ENCODE data around the gene PLGRKT. TPM values are rescaled to one million over a fixed set of nuclear protein-coding genes. Genes with fewer than 3 reads are reported as not detected.

PLGRKT gene
- total RNA-seq, 1 experiment from 2014 or later: 19.2 TPM

DNA sequence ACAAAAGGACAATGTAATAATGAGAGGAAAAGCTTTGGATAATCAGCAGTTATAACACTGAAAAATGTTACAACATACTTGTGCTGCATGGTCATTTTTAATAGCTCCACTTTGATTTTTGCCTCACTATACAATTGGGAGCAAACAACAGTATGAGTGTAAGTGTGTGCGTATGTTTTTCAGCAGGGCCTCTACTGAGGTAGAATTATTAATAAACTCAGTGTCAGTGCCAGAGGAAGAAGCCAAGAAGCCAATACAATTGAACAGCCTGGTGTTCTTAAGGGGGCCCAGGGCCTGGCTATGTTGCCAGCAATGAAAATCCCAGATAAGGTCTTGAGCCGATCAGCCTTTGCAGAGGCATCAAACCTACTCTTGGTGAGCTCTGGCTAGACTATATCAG lies 81.9 kb downstream of the PLGRKT start:
- no peak overlapping the region for H3K27ac Mint-ChIP-seq
- TF ChIP-seq, protein P1, sequence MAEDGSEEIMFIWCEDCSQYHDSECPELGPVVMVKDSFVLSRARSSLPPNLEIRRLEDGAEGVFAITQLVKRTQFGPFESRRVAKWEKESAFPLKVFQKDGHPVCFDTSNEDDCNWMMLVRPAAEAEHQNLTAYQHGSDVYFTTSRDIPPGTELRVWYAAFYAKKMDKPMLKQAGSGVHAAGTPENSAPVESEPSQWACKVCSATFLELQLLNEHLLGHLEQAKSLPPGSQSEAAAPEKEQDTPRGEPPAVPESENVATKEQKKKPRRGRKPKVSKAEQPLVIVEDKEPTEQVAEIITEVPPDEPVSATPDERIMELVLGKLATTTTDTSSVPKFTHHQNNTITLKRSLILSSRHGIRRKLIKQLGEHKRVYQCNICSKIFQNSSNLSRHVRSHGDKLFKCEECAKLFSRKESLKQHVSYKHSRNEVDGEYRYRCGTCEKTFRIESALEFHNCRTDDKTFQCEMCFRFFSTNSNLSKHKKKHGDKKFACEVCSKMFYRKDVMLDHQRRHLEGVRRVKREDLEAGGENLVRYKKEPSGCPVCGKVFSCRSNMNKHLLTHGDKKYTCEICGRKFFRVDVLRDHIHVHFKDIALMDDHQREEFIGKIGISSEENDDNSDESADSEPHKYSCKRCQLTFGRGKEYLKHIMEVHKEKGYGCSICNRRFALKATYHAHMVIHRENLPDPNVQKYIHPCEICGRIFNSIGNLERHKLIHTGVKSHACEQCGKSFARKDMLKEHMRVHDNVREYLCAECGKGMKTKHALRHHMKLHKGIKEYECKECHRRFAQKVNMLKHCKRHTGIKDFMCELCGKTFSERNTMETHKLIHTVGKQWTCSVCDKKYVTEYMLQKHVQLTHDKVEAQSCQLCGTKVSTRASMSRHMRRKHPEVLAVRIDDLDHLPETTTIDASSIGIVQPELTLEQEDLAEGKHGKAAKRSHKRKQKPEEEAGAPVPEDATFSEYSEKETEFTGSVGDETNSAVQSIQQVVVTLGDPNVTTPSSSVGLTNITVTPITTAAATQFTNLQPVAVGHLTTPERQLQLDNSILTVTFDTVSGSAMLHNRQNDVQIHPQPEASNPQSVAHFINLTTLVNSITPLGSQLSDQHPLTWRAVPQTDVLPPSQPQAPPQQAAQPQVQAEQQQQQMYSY (CRISPR knock-in tag; IDR thresholded peaks at IDR 0.05): no peak
- TF ChIP-seq TEAD4 (CRISPR knock-in tag; IDR thresholded peaks at IDR 0.05) (no peak), ZNF232 (CRISPR knock-in tag; IDR thresholded peaks at IDR 0.05) (no peak), SOX15 (CRISPR knock-in tag; IDR thresholded peaks at IDR 0.05) (no peak), ELF4 (CRISPR knock-in tag; IDR thresholded peaks at IDR 0.05; ENCODE audit: low read depth) (no peak), GTF2I (CRISPR knock-in tag; conservative IDR thresholded peaks at IDR 0.05) (no peak)
- TF ChIP-seq, protein P2, sequence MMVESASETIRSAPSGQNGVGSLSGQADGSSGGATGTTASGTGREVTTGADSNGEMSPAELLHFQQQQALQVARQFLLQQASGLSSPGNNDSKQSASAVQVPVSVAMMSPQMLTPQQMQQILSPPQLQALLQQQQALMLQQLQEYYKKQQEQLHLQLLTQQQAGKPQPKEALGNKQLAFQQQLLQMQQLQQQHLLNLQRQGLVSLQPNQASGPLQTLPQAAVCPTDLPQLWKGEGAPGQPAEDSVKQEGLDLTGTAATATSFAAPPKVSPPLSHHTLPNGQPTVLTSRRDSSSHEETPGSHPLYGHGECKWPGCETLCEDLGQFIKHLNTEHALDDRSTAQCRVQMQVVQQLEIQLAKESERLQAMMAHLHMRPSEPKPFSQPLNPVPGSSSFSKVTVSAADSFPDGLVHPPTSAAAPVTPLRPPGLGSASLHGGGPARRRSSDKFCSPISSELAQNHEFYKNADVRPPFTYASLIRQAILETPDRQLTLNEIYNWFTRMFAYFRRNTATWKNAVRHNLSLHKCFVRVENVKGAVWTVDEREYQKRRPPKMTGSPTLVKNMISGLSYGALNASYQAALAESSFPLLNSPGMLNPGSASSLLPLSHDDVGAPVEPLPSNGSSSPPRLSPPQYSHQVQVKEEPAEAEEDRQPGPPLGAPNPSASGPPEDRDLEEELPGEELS (CRISPR knock-in tag; IDR thresholded peaks at IDR 0.05): no peak
- TF ChIP-seq, protein P3, sequence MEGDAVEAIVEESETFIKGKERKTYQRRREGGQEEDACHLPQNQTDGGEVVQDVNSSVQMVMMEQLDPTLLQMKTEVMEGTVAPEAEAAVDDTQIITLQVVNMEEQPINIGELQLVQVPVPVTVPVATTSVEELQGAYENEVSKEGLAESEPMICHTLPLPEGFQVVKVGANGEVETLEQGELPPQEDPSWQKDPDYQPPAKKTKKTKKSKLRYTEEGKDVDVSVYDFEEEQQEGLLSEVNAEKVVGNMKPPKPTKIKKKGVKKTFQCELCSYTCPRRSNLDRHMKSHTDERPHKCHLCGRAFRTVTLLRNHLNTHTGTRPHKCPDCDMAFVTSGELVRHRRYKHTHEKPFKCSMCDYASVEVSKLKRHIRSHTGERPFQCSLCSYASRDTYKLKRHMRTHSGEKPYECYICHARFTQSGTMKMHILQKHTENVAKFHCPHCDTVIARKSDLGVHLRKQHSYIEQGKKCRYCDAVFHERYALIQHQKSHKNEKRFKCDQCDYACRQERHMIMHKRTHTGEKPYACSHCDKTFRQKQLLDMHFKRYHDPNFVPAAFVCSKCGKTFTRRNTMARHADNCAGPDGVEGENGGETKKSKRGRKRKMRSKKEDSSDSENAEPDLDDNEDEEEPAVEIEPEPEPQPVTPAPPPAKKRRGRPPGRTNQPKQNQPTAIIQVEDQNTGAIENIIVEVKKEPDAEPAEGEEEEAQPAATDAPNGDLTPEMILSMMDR (IDR thresholded peaks at IDR 0.05): no peak
- TF ChIP-seq, protein P4, sequence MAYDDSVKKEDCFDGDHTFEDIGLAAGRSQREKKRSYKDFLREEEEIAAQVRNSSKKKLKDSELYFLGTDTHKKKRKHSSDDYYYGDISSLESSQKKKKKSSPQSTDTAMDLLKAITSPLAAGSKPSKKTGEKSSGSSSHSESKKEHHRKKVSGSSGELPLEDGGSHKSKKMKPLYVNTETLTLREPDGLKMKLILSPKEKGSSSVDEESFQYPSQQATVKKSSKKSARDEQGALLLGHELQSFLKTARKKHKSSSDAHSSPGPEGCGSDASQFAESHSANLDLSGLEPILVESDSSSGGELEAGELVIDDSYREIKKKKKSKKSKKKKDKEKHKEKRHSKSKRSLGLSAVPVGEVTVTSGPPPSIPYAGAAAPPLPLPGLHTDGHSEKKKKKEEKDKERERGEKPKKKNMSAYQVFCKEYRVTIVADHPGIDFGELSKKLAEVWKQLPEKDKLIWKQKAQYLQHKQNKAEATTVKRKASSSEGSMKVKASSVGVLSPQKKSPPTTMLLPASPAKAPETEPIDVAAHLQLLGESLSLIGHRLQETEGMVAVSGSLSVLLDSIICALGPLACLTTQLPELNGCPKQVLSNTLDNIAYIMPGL (CRISPR knock-in tag; IDR thresholded peaks at IDR 0.05): no peak
- H3K27me3 Mint-ChIP-seq (ENCODE audit: low read depth): no peaks in the 10 kb centered on the region
- ChIA-PET POLR2A (no interaction called here), CTCF (no interaction called here)
- no peak for ATAC-seq
- no peaks in the 10 kb centered on the region for H3K36me3 Mint-ChIP-seq
- no peaks in the 10 kb centered on the region for H3K9me3 Mint-ChIP-seq
- no peak overlapping the region for H3K4me3 Mint-ChIP-seq
- no peak for DNase-seq (ENCODE audit: low spot score)
- no peaks in the 10 kb centered on the region for H3K4me1 Mint-ChIP-seq

DNA sequence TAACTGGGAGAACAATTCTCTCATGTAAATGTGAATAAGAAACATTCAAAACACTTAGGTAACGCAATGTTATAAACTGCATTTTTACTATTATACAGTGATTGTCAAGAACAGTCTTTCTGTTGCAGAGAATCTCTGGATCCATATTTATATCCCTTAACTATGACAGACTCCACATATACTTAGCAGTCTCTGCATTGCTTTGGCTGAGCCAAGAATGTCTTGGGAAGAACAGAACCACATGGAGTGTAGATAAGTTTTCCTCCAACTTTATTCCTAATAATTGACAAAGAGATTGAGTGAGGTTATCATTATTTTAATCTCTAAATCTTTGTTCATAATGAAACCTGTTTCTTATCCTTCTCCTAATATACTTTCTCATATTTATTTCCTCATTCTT lies 82.5 kb downstream of the PLGRKT start:
- no peak for DNase-seq (ENCODE audit: low spot score)
- Mint-ChIP-seq H3K36me3 (no peaks in the 10 kb centered on the region), H3K9me3 (no peaks in the 10 kb centered on the region), H3K4me1 (no peaks in the 10 kb centered on the region), H3K27me3 (ENCODE audit: low read depth) (no peaks in the 10 kb centered on the region), H3K27ac (no peak overlapping the region), H3K4me3 (no peak overlapping the region)
- TF ChIP-seq ZNF423 (CRISPR knock-in tag; IDR thresholded peaks at IDR 0.05): no peak
- ChIA-PET CTCF (no interaction called here), POLR2A (no interaction called here)
- ATAC-seq: no peak

DNA sequence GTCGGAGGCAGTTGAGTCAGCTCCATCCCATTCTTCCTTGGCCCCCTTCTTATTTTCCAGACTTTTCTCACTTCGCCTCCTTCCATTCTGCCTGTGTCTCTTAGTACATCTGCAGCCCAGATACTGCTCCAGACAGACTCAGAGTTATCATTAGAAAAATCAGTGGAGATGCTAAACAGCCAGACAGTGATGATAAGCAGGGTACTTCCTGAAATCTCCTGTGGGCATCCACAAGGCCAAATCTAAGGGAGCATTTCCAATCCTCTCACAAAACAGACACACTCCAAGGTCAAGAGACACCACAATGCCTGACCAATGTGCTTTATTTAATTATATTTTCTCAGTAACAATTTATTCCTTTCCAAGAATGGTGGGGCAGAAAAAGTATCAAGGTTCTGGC lies 83.5 kb downstream of the PLGRKT start:
- H3K27ac Mint-ChIP-seq: no peak overlapping the region
- POLR2A ChIA-PET: no interaction called here
- CTCF ChIA-PET: no interaction called here
- ATAC-seq: no peak
- H3K27me3 Mint-ChIP-seq (ENCODE audit: low read depth): no peaks in the 10 kb centered on the region
- H3K4me1 Mint-ChIP-seq: no peaks in the 10 kb centered on the region
- no peak overlapping the region for H3K4me3 Mint-ChIP-seq
- DNase-seq (ENCODE audit: low spot score): no peak
- no peaks in the 10 kb centered on the region for H3K36me3 Mint-ChIP-seq
- H3K9me3 Mint-ChIP-seq: no peaks in the 10 kb centered on the region; the same call in 1 of the 2 replicates
- TF ChIP-seq ZNF121 (CRISPR knock-in tag; IDR thresholded peaks at IDR 0.05) (no peak), ZNF219 (CRISPR knock-in tag; IDR thresholded peaks at IDR 0.05; ENCODE audit: borderline replicate concordance) (no peak), NR3C1 (CRISPR knock-in tag; conservative IDR thresholded peaks at IDR 0.05; ENCODE audit: low read depth) (no peak), ZNF138 (CRISPR knock-in tag; conservative IDR thresholded peaks at IDR 0.05) (no peak), NFYB (CRISPR knock-in tag; conservative IDR thresholded peaks at IDR 0.05; ENCODE audit: low read depth) (no peak), CREB1 (CRISPR knock-in tag; IDR thresholded peaks at IDR 0.05) (no peak), NFE2L1 (CRISPR knock-in tag; IDR thresholded peaks at IDR 0.05) (no peak), TEAD4 (CRISPR knock-in tag; IDR thresholded peaks at IDR 0.05) (no peak), SP1 (CRISPR knock-in tag; conservative IDR thresholded peaks at IDR 0.05) (no peak)
- TF ChIP-seq, protein P5, sequence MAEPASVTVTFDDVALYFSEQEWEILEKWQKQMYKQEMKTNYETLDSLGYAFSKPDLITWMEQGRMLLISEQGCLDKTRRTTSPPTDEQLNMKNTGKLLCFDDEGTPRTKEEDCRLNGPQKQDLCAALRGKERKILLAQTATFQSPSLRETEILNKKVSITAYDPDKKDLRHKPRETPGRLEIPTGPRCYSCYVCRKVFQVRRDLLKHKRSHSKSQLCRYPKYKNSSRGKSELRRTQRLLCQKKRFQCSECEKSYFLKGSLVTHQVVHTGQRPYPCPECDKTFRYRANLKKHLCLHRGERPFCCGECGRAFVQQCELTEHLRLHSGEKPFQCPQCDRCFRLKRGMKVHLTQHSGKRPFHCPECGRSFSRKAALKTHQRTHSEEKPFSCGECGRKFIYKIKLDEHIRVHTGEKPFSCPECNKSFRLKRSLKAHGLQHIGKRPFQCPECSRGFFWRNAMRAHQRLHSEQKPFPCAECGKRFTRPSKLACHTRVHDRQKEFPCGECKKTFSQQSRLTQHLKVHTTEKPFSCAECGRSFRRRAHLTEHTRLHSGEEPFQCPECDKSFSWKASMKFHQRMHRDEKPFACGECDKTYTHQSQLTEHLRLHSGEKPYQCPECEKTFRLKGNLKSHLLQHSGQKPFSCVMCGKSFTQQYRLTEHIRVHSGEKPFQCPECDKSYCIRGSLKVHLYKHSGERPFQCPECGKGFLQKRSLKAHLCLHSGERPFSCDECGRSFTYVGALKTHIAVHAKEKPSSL (CRISPR knock-in tag; conservative IDR thresholded peaks at IDR 0.05): no peak
- TF ChIP-seq, protein P6, sequence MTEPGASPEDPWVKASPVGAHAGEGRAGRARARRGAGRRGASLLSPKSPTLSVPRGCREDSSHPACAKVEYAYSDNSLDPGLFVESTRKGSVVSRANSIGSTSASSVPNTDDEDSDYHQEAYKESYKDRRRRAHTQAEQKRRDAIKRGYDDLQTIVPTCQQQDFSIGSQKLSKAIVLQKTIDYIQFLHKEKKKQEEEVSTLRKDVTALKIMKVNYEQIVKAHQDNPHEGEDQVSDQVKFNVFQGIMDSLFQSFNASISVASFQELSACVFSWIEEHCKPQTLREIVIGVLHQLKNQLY (CRISPR knock-in tag; IDR thresholded peaks at IDR 0.05): no peak
- TF ChIP-seq, protein P7, sequence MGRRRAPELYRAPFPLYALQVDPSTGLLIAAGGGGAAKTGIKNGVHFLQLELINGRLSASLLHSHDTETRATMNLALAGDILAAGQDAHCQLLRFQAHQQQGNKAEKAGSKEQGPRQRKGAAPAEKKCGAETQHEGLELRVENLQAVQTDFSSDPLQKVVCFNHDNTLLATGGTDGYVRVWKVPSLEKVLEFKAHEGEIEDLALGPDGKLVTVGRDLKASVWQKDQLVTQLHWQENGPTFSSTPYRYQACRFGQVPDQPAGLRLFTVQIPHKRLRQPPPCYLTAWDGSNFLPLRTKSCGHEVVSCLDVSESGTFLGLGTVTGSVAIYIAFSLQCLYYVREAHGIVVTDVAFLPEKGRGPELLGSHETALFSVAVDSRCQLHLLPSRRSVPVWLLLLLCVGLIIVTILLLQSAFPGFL (CRISPR knock-in tag; IDR thresholded peaks at IDR 0.05; ENCODE audit: borderline replicate concordance): no peak
